Activated naive CD4-positive, alpha-beta T cell treated with anti-CD3 and anti-CD28 coated beads for 36 hours (primary cell): ENCODE measurements around the gene RBM34. TPM values are rescaled to one million over a fixed set of nuclear protein-coding genes. Genes with fewer than 3 reads are reported as not detected.
A peak's percentile ranks its signal among the peaks of the same experiment; 100 is the strongest.

Source experiments
- CTCF ChIA-PET: fragments of 350-600 bp; sonication (Branson Sonifier 250); formaldehyde crosslinking; loops from one replicate; lab custom pipeline; 2021; ENCODE audit warnings: antibody characterized with exemption; lab: Charles Lee
- DNase-seq: peaks from one replicate; pipeline ENCODE4 v3.0.0-alpha.2; 2020
- H3K27ac Mint-ChIP-seq: one replicate; pipeline ENCODE4 v1.8.0; 2021; ENCODE audit warnings: mild to moderate bottlenecking, mixed read lengths
- H3K27me3 Mint-ChIP-seq: one replicate; pipeline ENCODE4 v1.8.0; 2021; ENCODE audit warnings: low read depth, mixed read lengths
- H3K36me3 Mint-ChIP-seq: one replicate; pipeline ENCODE4 v1.8.0; 2021; ENCODE audit warnings: low read depth, mixed read lengths
- H3K4me1 Mint-ChIP-seq: one replicate; pipeline ENCODE4 v1.8.0; 2021; ENCODE audit warnings: low read depth, mixed read lengths
- H3K4me3 Mint-ChIP-seq: one replicate; pipeline ENCODE4 v1.8.0; 2021; ENCODE audit warnings: mild to moderate bottlenecking, moderate library complexity, mixed read lengths
- H3K9me3 Mint-ChIP-seq: one replicate; pipeline ENCODE4 v1.8.0; 2021; ENCODE audit warnings: mixed read lengths
- intact Hi-C: fragments of 100-400 bp; cut with micrococcal nuclease; formaldehyde crosslinking; loops from one replicate; pipeline ENCODE4 v1.15.1; 2023
- total RNA-seq, 2 experiments: library from RNA; stranded (reverse); gene quantifications; one replicate each; pipeline ENCODE4 v1.2.3, GENCODE V29; 2021

The RBM34 gene
- total RNA-seq, 2 experiments from 2014 or later, result 104 TPM

GRCh38 chr1:235129774-235130570 is 31.1 kb downstream of the RBM34 start:
- Mint-ChIP-seq H3K4me3 (no peak overlapping the region), H3K4me1 (peaks cover 30% of the 10 kb centered on the region), H3K9me3 (no peaks in the 10 kb centered on the region), H3K27ac (peak overlapping the region; percentile 94), H3K36me3 (peaks cover 31% of the 10 kb centered on the region), H3K27me3 (no peaks in the 10 kb centered on the region)
- CTCF ChIA-PET, result no interaction called here
- no peak for DNase-seq
- intact Hi-C loops, result loop anchor here (2.0 to 5.0 kb wide), 3 partner anchors 122 to 1152 kb away; partner anchors contain the start of genes ERO1B and LYST

GRCh38 chr1:235128456-235129328 is 32.4 kb downstream of the RBM34 start, which contains the start of gene TOMM20:
Gene TOMM20 (minus strand): TSS chr1:235128837. CDS start chr1:235128715, 122 bp downstream.
- peak; percentile 98 for DNase-seq
- H3K9me3 Mint-ChIP-seq, result no peaks in the 10 kb centered on the region
- intact Hi-C loops, result loop anchor here (1.0 to 5.0 kb wide), 9 partner anchors 24 to 1154 kb away; partner anchors contain the start of genes ARID4B, B3GALNT2, ERO1B and GGPS1
- H3K36me3 Mint-ChIP-seq, result peaks cover 34% of the 10 kb centered on the region
- H3K27ac Mint-ChIP-seq, result peak within 1 kb of the TSS; percentile 94
- H3K4me3 Mint-ChIP-seq, result peak within 1 kb of the TSS; percentile 96
- no peaks in the 10 kb centered on the region for H3K27me3 Mint-ChIP-seq
- peaks cover 38% of the 10 kb centered on the region for H3K4me1 Mint-ChIP-seq
- CTCF ChIA-PET, result no interaction called here

DNA sequence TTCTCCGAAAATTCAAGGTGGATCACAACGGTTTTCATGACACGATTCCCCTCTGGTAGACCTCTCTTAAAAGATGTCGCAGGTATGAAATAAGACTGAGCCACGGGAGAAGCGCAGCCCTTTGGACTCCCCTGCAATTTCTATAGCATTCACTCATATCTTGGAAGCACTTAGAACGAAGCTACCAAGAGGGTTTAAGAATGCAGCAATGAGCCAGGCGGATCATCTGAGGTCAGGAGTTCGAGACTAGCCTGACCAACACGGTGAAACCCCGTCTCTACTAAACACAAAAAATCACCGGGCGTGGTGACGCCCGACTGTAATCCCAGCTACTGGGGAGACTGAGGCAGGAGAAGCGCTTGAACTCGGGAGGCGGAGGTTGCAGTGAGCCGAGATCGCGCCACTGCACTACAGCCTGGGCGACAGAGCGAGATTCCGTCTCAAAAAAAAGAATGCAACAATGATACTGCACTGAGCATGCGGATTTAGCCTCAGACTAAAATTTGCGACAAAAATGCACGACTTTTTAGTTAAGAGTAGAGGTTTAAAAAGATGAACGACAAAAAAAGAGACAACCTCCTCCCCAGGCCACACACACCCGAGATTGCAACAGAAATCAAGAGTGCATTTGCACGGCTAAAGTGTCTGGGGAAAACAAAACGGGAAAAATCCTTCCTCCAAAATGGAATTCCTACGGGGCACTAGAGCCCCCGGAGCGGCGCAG is 33.2 kb downstream of the RBM34 start:
- H3K36me3 Mint-ChIP-seq, result peaks cover 32% of the 10 kb centered on the region
- CTCF ChIA-PET, result interaction anchor here (1.9 kb wide), 1 partner anchor 23 kb away, joined by 9 read pairs; no protein-coding TSS in a partner anchor
- peak overlapping the region; percentile 94 for H3K27ac Mint-ChIP-seq
- H3K4me3 Mint-ChIP-seq, result peak overlapping the region; percentile 96
- peak; percentile 44 for DNase-seq
- H3K27me3 Mint-ChIP-seq, result no peaks in the 10 kb centered on the region
- H3K4me1 Mint-ChIP-seq, result peaks cover 46% of the 10 kb centered on the region
- no peaks in the 10 kb centered on the region for H3K9me3 Mint-ChIP-seq
- intact Hi-C loops, result loop anchor here (1.0 to 5.0 kb wide), 9 partner anchors 24 to 1154 kb away; partner anchors contain the start of genes ARID4B, B3GALNT2, ERO1B and GGPS1

- no peaks in the 10 kb centered on the region for H3K9me3 Mint-ChIP-seq
- H3K4me3 Mint-ChIP-seq, result peak overlapping the region; percentile 96
- H3K27ac Mint-ChIP-seq, result peak overlapping the region; percentile 94
- no peak for DNase-seq
- CTCF ChIA-PET, result interaction anchor here (0.7 to 1.9 kb wide), 3 partner anchors 12 to 27 kb away, joined by 3 to 9 read pairs (median 3); no protein-coding TSS in a partner anchor
- peaks cover 50% of the 10 kb centered on the region for H3K4me1 Mint-ChIP-seq
- intact Hi-C loops, result loop anchor here (5.0 kb wide), 2 partner anchors 125 to 1155 kb away; partner anchors contain the start of gene ERO1B
- H3K27me3 Mint-ChIP-seq, result no peaks in the 10 kb centered on the region
- peaks cover 36% of the 10 kb centered on the region for H3K36me3 Mint-ChIP-seq
These were observed 33.8 kb downstream of the RBM34 start for GRCh38 chr1:235127203-235127602.

- H3K27ac Mint-ChIP-seq, result peak overlapping the region; percentile 75
- no peaks in the 10 kb centered on the region for H3K9me3 Mint-ChIP-seq
- H3K36me3 Mint-ChIP-seq, result peaks cover 45% of the 10 kb centered on the region
- H3K4me3 Mint-ChIP-seq, result peak overlapping the region; percentile 50
- intact Hi-C loops, result loop anchor here (1.0 to 5.0 kb wide), 3 partner anchors 20 to 1158 kb away; partner anchors contain the start of gene ERO1B
- peaks cover 54% of the 10 kb centered on the region for H3K4me1 Mint-ChIP-seq
- no peak for DNase-seq
- CTCF ChIA-PET, result interaction anchor here (0.7 to 1.4 kb wide), 4 partner anchors 20 to 851 kb away, joined by 3 to 5 read pairs (median 3); no protein-coding TSS in a partner anchor
- no peaks in the 10 kb centered on the region for H3K27me3 Mint-ChIP-seq
These were observed 36.4 kb downstream of the RBM34 start for GRCh38 chr1:235124665-235125064.

DNA sequence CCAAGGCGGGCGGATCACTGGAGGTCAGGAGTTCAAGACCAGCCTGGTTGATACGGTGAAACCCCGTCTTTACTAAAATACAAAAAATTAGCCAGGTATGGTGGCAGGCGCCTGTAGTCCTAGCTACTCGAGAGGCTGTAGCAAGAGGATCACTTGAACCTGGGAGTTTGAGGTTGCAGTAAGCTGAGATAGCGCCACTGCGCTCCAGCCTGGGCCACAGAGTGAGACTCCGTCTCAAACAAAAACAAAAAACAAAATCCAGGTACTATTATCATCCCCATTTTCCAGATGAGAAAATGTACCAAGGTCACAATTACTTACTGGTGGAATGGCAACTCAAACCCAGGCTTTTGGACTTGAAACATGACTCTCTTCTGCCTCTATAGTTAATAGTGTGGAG is 36.9 kb downstream of the RBM34 start:
- Mint-ChIP-seq H3K36me3 (peaks cover 46% of the 10 kb centered on the region), H3K4me1 (peaks cover 52% of the 10 kb centered on the region), H3K27ac (peak overlapping the region; percentile 75), H3K9me3 (no peaks in the 10 kb centered on the region), H3K27me3 (no peaks in the 10 kb centered on the region), H3K4me3 (peak overlapping the region; percentile 50)
- DNase-seq, result no peak
- CTCF ChIA-PET, result interaction anchor here (0.9 to 1.4 kb wide), 3 partner anchors 19 to 292 kb away, joined by 3 read pairs; no protein-coding TSS in a partner anchor
- intact Hi-C loops, result loop anchor here (1.0 kb wide), 1 partner anchor 20 kb away; no protein-coding TSS in a partner anchor

GRCh38 chr1:235122348-235122747 is 38.7 kb downstream of the RBM34 start:
- CTCF ChIA-PET, result interaction anchor here (1.1 to 1.4 kb wide), 3 partner anchors 16 to 38 kb away, joined by 3 to 5 read pairs (median 5); no protein-coding TSS in a partner anchor
- Mint-ChIP-seq H3K4me1 (peaks cover 52% of the 10 kb centered on the region), H3K4me3 (no peak overlapping the region), H3K36me3 (peaks cover 51% of the 10 kb centered on the region), H3K27me3 (no peaks in the 10 kb centered on the region), H3K27ac (no peak overlapping the region), H3K9me3 (no peaks in the 10 kb centered on the region)
- intact Hi-C loops, result no loop called here
- DNase-seq, result no peak

GRCh38 chr1:235113183-235113917 is 47.7 kb downstream of the RBM34 start:
- CTCF ChIA-PET, result no interaction called here
- Mint-ChIP-seq H3K36me3 (peaks cover 63% of the 10 kb centered on the region), H3K27ac (peak overlapping the region; percentile 59), H3K4me1 (peaks cover 11% of the 10 kb centered on the region), H3K9me3 (no peaks in the 10 kb centered on the region), H3K27me3 (no peaks in the 10 kb centered on the region), H3K4me3 (no peak overlapping the region)
- intact Hi-C loops, result no loop called here
- no peak for DNase-seq

GRCh38 chr1:235112297-235113182 is 48.5 kb downstream of the RBM34 start:
- Mint-ChIP-seq H3K4me3 (no peak overlapping the region), H3K27ac (peak overlapping the region; percentile 59), H3K27me3 (no peaks in the 10 kb centered on the region), H3K4me1 (peaks cover 10% of the 10 kb centered on the region), H3K36me3 (peaks cover 59% of the 10 kb centered on the region), H3K9me3 (no peaks in the 10 kb centered on the region)
- DNase-seq, result no peak
- intact Hi-C loops, result no loop called here
- CTCF ChIA-PET, result no interaction called here

GRCh38 chr1:235111107-235111506 is 49.9 kb downstream of the RBM34 start:
- Mint-ChIP-seq H3K36me3 (peaks cover 61% of the 10 kb centered on the region), H3K27me3 (no peaks in the 10 kb centered on the region), H3K4me3 (no peak overlapping the region), H3K4me1 (peaks cover 23% of the 10 kb centered on the region), H3K9me3 (no peaks in the 10 kb centered on the region), H3K27ac (no peak overlapping the region)
- CTCF ChIA-PET, result interaction anchor here (0.7 to 0.8 kb wide), 2 partner anchors 10 to 16 kb away, joined by 3 read pairs; no protein-coding TSS in a partner anchor
- intact Hi-C loops, result no loop called here
- no peak for DNase-seq
